HG03066 (cell line): ENCODE measurements around the gene FANCF.
A peak's percentile ranks its signal among the peaks of the same experiment; 100 is the strongest.
"Not testable (repeated sequence)": the region's sequence is repeated elsewhere in the genome, so short reads cannot be mapped to it uniquely, and the experiment has no call there.

Experiments used
- ATAC-seq: cut with Tn5 transposase; IDR thresholded peaks from one replicate; pipeline ENCODE4 v1.9.1; 2021; ENCODE audit warnings: low read depth; ENCODE audit not compliant: unreplicated experiment

The FANCF gene, protein sequence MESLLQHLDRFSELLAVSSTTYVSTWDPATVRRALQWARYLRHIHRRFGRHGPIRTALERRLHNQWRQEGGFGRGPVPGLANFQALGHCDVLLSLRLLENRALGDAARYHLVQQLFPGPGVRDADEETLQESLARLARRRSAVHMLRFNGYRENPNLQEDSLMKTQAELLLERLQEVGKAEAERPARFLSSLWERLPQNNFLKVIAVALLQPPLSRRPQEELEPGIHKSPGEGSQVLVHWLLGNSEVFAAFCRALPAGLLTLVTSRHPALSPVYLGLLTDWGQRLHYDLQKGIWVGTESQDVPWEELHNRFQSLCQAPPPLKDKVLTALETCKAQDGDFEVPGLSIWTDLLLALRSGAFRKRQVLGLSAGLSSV

DNA sequence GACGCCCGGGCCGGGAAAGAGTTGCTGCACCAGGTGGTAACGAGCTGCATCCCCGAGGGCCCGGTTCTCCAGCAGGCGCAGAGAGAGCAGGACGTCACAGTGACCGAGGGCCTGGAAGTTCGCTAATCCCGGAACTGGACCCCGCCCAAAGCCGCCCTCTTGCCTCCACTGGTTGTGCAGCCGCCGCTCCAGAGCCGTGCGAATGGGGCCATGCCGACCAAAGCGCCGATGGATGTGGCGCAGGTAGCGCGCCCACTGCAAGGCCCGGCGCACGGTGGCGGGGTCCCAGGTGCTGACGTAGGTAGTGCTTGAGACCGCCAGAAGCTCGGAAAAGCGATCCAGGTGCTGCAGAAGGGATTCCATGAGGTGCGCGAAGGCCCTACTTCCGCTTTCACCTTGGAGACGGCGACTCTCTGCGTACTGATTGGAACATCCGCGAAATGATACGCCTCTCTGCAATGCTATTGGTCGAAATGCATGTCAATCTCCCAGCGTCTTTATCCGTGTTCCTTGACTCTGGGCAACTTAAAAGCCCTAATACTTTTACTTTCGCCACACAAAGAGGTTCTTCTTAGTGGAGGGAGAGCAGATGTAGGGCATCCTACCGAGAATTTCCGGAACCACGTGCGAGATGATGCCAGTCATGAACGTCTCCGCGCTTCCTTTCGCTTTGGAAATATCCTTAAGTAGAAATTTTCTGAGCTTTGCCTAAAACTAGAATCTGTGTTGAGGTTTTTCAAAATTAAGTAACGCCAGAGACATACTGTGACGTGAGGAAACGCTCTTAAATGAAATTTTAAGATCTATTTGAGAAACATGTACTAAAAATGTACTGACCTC, at the start of gene FANCF:
FANCF (minus strand) TSS at position 376 of the 840 bp plus-strand sequence; CDS start at position 363, 13 bp downstream.
- ATAC-seq = peak; percentile 96

DNA sequence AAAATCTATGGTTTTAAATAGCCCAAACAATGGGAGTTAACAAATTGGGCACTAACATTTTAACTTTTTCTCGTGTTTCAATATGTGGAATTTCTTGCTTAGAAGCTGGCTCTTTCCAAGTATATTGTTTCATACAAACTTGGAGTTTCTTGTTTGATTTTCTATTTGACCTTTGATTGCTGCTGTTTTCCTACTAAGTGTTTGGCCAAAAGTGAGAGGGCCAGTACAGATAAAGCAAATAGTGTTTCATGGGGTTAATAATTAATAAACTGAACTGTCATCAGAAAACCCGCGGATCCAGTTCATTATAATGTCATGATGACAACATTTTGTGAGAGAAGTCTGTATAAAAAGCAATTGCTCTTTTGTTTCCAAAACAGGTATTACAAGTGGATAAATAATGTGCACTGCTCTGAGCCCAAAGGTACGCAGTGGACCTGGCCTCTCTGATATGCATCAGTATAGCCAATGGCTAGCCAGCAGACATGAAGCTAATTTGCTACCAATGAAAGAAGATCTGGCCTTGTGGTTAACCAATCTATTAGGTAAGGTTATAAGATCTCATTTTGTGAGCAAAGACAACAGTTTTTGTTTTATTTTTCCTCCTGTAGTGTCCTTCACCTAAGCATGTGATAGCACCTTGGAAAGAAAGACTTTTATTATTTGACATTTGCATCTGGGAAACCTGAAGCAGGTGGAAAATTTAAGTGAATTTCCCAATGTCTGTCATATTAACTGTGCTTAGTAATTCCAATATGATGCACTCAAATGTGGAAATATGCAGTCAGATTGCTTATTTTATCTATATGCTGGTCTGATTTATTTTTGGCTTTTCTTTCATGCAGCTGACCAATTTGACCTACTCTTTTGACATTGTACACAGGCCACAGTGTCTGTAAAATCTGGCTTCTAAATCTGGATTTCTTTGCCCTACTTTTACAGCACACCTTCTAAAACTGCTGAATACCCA, 49.1 kb upstream of the FANCF start:
- no peak for ATAC-seq

DNA sequence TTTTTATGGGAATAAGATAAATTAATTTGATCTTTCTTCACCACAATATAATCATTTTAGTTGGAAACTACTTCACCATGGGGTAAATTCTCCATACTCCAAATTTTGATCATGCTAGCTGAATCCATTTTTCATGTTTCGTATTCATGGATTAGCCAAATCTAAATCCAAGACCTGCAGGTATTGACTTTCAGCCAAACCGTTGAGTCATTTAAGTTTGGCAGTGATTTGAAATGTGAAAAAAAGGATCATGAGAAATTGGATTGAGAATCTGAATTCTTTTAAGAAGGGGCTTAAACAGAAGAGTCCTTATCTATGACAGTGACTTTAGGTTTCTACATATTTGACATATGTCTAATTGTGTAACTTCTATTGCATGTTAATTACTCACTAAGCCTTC, 46.1 kb upstream of the FANCF start:
- no peak for ATAC-seq

DNA sequence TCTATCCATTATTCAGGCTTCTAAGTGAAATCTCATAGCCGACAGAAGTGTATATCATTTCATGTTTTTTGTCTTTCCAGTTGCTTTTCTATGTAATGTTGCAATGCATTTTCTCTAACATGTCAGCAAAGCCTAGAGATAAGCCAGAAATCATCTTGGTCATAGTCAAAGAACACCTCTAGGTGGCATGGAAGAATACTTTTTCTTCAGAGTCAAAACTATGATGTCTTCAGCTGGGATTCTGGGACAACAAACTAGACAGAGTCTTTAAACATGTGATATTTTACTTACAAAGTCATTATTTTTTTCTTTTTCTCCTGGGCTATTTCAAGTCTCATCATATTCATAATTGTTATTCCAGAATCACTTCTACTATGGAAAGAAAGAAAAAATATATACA, 45.2 kb upstream of the FANCF start:
- no peak for ATAC-seq

DNA sequence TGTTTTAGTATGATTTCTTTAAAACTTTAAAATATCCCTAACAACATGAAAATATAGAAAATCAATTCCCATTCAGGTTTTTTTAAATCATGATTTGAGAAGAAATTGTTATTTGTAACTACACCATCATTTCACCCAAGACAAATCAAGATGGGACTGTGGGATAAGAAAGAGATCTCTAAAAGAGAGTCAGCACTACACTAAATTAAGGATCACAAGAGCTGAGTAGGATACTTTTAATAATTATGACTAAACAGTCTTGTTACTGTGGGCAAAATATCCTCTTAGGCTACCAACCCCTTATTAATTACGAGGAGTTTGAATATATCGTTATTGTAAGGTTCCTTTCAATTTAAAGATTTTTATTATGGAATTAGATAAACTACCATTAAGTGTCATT, 43.7 kb upstream of the FANCF start:
- no peak for ATAC-seq

DNA sequence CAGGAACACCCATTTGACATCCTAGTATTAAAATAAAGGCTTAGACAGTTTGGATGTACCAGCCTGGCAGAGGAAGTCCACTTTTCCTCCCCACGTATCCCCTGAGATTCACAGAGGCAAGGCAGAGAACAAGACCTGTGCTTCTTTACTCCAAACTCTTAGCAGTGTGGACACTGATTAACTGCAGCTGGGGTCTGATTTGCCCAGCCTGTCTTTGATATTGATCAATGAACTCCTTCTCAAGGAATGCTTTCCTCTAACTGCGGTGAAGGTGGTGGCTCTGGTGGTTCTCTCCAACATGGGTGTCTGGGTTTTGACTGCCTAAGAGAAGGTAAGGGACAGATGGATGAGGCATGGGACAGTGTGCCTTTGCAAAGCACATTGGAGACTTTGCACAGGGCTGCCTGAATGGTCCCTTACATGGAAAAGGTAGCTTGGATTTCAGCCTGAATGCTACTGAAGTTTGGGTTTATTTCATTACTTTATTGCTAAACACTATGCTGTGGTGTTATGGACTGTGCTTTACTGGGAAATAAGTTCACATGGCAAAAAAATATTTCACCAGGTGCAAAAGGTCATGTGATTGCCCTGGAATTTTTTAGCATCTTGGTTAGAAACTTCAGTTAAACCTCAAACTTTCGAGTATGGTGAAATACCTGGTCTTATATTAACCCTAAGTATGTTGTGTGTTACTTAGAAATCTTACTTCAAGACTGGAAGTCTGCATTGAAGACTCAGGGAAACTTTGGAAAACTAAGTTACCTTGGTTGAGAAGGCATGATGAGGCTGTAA, 42.6 kb upstream of the FANCF start:
- no peak for ATAC-seq

DNA sequence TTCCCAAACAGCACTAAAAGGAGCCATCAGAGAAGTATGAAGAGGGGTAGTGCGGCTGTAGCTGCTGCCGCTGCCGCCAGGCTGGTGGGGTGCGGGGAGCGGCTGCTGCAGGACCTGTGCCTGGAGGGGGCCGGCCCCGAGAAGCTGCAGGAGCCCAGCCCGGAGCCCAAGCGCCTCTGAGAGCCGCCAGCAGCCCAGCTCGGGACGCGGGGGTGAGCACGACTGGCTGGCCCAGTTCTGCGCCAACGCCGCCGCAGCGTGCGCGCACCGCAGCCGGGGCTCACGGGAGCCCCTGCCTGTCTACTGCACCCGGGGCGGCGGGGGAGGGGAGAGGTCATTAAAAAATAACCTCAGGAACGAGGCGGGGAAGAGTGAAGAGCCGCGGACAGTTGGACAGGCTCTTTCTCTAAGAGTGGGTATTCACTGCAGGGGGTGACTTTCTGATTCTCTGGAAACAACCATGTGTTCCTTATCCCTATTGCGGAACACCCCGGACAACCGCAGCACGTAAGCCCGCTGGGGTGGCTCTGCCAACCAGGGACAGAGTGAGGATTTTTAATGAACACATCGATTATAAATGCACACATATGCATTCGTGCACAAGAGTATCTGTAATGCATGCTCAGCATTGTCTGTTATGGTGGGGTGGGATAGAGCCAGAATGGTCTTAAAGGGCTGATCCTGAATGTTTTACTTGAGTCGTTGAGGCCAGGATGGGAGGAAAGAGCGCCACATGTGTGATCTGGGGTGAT, 41.2 kb upstream of the FANCF start:
- peak; percentile 42 for ATAC-seq

DNA sequence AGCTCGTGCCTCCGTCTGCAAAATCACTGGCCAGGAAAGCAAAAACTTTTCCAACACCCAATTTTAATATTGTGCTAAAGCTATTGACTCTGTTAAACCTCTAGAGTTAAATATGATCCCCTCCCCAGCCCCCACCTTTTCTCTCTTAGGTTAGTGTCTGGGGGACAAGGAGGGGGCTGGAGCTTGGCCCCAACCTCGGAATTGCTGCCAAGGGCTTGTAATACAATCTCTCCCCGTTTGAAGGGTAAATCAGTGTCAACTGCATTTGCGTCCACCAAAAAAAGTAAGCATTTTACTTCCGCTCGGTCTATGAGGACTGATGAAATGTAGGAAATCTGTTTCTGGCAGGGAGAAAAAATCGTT, 40.7 kb upstream of the FANCF start, which contains the start of gene GAS2:
GAS2 (plus strand) TSS at position 287 of the 363 bp plus-strand sequence. CDS start 8,259 bp downstream, outside the sequence.
- peak; percentile 15 for ATAC-seq

DNA sequence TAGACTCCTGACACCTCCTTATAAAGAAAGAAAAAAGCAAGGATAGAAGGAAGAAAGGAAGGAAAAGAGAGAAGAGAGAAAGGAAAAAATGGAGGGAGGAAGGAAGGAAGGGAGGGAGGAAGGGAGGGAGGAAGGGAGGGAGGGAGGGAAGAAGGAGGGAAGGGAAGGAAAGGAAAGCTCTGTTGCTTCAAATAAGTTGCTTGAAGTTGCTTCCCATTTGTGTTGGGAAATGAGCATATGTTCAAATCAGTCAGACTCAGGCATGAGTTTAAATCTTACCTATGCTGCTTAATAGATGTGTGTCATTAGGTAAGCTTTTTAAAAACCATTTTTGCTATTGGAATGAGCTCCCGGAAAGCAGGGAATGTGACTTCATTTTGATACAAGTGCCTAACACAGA, 34.2 kb upstream of the FANCF start:
- no peak for ATAC-seq

DNA sequence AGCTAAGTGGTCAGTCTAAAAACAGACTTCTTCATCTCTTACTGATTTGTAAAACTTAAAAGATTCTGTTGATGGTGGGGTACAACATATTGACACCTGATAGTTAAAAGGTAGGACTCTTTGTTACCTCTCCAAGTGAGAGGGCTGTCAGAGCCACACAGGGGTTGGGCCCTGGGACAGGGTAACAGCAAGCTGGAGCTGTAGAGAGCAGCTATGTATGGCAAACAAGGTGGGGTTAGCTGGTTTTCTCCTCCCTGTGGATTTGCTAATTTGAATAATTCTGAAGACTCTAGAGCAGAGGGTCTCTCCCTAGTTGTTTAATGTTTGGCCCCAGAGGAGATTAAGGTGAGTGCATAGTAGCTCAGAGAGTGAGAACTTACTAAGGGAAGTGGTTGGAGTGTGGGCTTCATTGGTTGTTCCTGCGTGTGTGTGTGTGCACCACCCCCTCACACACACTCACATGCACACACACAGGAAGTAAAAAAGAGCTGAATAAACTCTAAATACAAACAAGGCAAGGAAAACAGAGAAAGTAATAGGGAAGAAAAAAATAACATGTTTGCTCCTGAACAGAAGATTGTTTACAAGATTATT, 31.6 kb upstream of the FANCF start:
- ATAC-seq = peak; percentile 91

DNA sequence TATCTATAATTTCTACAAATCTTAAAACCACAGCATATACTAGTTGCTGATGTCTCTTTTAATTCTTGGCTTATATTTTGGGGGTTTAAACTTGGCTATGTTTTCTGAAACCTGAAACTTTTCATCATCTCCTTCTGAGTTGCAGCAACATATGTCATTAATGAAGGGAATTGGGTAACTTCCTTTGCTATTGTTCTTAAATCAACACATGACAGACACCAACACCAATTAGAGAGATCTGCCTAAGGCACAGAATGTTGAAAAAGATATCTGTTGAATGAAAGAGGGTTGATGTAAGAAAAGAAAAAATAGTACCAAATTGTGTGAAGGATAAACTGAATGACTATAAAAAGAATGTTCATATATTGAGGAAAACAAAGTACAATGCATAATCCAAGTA, 30.5 kb upstream of the FANCF start:
- no peak for ATAC-seq

DNA sequence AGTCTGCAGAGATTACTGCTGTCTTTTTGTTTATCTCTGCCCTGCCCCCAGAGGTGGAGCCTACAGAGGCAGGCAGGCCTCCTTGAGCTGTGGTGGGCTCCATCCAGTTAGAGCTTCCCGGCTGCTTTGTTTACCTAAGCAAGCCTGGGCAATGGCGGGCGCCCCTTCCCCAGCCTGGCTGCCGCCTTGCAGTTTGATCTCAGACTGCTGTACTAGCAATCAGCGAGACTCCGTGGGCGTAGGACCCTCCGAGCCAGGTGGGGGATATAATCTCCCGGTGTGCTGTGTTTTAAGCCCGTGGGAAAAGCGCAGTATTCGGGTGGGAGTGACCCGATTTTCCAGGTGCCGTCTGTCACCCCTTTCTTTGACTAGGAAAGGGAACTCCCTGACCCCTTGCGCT, 26.7 kb upstream of the FANCF start:
- ATAC-seq = not testable (repeated sequence)

DNA sequence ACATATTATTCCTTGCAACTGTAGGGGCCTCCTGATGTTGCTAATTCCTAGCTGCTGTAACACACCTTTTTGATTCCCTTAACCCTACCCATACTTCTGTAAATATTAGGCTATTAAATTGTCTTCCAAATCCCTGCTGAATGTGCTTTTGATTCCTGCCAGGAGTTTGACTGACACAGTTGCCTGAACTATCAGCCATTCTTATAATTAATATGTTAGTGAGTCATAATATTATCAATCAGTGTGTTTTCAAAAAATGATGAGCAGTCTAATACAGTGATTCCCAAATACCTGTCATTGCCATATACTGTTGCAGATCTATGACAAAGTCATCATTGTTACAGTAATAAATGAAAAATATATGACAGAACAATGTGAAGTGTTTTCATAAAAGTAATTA, 15.9 kb upstream of the FANCF start:
- ATAC-seq = no peak

DNA sequence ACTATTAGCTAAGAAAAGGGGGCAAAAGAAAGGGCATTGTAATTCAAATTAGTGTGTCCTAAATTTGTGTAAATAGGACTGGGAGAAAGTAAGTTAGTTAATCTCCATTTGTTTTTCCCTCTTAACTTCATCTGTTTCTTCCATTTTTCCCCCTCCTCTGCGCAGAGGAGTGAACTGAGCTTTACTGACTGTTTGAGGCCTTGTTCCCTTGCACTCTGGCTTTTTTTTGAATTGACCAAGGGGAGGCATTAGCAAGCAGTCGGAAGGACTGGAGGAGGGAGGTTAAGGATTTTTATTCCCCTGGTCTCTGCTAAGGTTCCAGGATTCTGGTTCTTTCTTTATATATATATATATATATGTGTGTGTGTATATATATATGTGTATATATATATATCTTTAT, 15.2 kb upstream of the FANCF start:
- no peak for ATAC-seq

DNA sequence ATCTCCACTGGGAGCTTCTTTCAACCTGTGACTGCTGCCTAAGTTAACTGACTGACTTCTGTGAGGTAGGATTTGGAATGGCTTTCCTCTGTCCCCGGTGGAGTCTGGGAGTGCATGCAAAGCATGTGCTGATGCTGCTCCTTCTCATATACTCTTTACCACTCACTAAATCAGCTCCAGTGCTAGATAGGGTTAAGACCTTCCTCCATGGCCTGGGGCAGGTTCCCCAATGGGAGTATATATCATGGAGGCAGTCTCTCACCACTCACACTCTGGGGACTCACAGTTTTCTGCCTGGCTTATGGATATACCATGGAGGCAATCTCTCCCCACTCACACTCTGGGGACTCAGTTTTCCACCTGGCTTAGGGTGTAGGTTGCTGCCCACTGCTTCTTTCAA, 10.1 kb upstream of the FANCF start:
- no peak for ATAC-seq

DNA sequence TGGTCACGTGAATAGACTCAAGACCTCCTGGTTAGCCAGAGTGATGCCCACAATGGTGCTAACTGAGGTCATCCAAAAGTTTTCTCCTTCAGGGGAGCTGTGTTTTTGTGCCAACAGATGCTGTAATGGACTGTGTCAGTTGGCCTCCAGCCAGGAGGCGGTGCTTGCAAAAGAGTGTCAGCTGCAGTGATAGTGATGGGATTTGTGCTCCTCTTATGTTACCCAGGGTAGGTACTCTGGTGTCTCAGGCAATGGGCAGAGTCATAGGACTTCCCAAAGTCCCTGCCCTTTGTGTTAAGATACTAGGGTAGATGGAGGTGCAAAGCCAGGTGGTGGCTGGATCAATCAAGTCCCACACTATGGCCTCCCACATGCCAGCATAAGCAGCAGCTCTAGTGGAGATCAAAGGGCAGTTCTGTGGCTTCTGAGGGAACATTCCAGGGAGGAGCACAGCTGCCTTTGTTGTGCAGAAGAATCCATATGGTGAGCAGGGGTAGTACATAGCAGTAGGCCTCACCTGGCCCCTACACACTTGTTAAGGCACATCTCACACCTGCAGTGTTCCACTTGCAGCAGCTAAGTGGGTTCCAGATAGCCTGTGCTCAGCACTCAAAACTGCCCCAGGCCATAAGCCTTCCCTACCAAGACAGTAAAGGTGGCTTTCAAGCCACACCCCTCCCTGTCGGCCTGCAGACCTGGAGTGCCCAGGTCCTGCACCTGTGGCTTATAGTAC, 9.4 kb upstream of the FANCF start:
- no peak for ATAC-seq

DNA sequence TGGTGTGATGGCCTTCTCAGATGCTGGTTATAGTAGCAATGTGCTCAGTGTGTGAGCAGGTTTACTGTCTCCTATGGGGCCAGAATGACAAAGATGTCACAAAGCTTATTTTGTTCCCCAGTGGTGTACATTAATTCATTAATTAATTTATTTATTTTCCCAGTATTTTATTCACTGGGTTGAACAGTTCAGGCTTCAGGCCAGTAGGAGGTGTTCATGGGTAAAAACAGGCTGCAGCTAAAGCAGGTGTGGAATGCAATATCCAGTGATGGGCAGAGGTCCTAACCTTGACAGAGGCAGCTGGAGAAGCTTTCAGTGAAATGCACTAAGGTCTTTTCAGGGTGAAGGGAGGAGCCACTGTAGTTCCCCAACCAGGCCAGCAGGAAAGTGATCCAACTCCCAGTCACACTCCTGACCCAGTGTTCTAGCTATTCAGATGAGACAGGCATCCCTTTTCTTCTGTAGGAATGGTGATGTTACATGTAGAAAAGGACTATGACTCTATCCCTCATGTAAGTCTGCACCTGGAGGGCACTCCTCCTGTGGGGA, 7.8 kb upstream of the FANCF start:
- no peak for ATAC-seq

DNA sequence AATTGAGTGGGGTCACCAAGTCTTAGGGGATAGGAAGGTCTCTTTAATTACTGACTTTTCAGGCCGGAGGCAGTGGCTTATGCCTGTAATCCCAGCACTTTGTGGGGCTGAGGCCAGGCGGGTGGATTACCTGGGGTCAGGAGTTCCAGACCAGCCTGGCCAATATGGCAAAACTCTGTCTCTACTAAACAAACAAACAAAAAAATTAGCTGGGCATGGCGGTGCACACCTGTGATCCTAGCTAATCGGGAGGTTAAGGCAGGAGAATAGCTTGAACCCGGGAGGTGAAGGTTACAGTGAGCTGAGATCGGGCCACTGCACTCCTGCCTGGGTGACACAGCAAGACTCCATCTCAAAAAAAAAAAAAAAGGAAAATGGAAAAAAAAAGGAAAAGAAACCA, 1.8 kb upstream of the FANCF start:
- no peak for ATAC-seq
